ENCODE data around the gene GRPEL1. TPM values are rescaled to one million over a fixed set of nuclear protein-coding genes. Genes with fewer than 3 reads are reported as not detected.

The GRPEL1 gene
- total RNA-seq, 1 experiment from 2014 or later = 78.2 TPM

GRCh38 chr4:7077371-7077770 is 9.5 kb upstream of the GRPEL1 start:
- TF ChIP-seq CTCF (conservative IDR thresholded peaks at IDR 0.05; ENCODE audit: low read depth, low read length) (no peak), EZH2 (IDR thresholded peaks at IDR 0.05; ENCODE audit: borderline replicate concordance, low read depth, low read length, poor library complexity, severe bottlenecking) (no peak)
- intact Hi-C loops (cut with micrococcal nuclease; ENCODE audit: unreplicated experiment) = loop anchor here (10.0 kb wide), 1 partner anchor 173 kb away; the partner anchor contains the start of gene TBC1D14
- Histone ChIP-seq H3K4me3 (ENCODE audit: low read depth, low read length, poor library complexity, severe bottlenecking) (no peak overlapping the region), H3K27ac (ENCODE audit: low read depth, low read length, poor library complexity, severe bottlenecking) (no peak overlapping the region), H3K36me3 (ENCODE audit: insufficient read depth, low read length, poor library complexity, severe bottlenecking) (no peaks in the 10 kb centered on the region), H3K4me1 (ENCODE audit: insufficient read depth, low read length, poor library complexity, severe bottlenecking) (no peaks in the 10 kb centered on the region), H3K9me3 (ENCODE audit: low read depth, low read length, poor library complexity, severe bottlenecking) (no peaks in the 10 kb centered on the region), H3K27me3 (replicated peaks; ENCODE audit: insufficient read depth, low read depth, low read length, poor library complexity) (no peaks in the 10 kb centered on the region)
- DNase-seq (ENCODE audit: low spot score) = no peak
- no TSS peak for BruUV-seq (replicated peaks)
- ChIA-PET POLR2A (ENCODE audit: low non-redundant PET) (no interaction called here), CTCF (no interaction called here)

- intact Hi-C loops (cut with micrococcal nuclease; ENCODE audit: unreplicated experiment) = loop anchor here (10.0 kb wide), 1 partner anchor 172 kb away; the partner anchor contains the start of gene TBC1D14
- H3K4me1 ChIP-seq (ENCODE audit: insufficient read depth, low read length, poor library complexity, severe bottlenecking) = no peaks in the 10 kb centered on the region
- TF ChIP-seq CTCF (conservative IDR thresholded peaks at IDR 0.05; ENCODE audit: low read depth, low read length) = no peak
- no peak for TF ChIP-seq EZH2 (IDR thresholded peaks at IDR 0.05; ENCODE audit: borderline replicate concordance, low read depth, low read length, poor library complexity, severe bottlenecking)
- no TSS peak for BruUV-seq (replicated peaks)
- H3K27ac ChIP-seq (ENCODE audit: low read depth, low read length, poor library complexity, severe bottlenecking) = no peak overlapping the region
- ChIA-PET POLR2A (ENCODE audit: low non-redundant PET) (no interaction called here), CTCF (no interaction called here)
- no peaks in the 10 kb centered on the region for H3K9me3 ChIP-seq (ENCODE audit: low read depth, low read length, poor library complexity, severe bottlenecking)
- DNase-seq (ENCODE audit: low spot score) = no peak
- no peak overlapping the region for H3K4me3 ChIP-seq (ENCODE audit: low read depth, low read length, poor library complexity, severe bottlenecking)
- H3K27me3 ChIP-seq (replicated peaks; ENCODE audit: insufficient read depth, low read depth, low read length, poor library complexity) = no peaks in the 10 kb centered on the region
- no peaks in the 10 kb centered on the region for H3K36me3 ChIP-seq (ENCODE audit: insufficient read depth, low read length, poor library complexity, severe bottlenecking)
Observed at GRCh38 chr4:7076696-7077082, 8.8 kb upstream of the GRPEL1 start.

GRCh38 chr4:7075962-7076695 is 8.3 kb upstream of the GRPEL1 start:
- Histone ChIP-seq H3K36me3 (ENCODE audit: insufficient read depth, low read length, poor library complexity, severe bottlenecking) (no peaks in the 10 kb centered on the region), H3K4me3 (ENCODE audit: low read depth, low read length, poor library complexity, severe bottlenecking) (no peak overlapping the region), H3K27me3 (replicated peaks; ENCODE audit: insufficient read depth, low read depth, low read length, poor library complexity) (no peaks in the 10 kb centered on the region), H3K9me3 (ENCODE audit: low read depth, low read length, poor library complexity, severe bottlenecking) (no peaks in the 10 kb centered on the region), H3K27ac (ENCODE audit: low read depth, low read length, poor library complexity, severe bottlenecking) (no peak overlapping the region), H3K4me1 (ENCODE audit: insufficient read depth, low read length, poor library complexity, severe bottlenecking) (no peaks in the 10 kb centered on the region)
- POLR2A ChIA-PET (ENCODE audit: low non-redundant PET) = no interaction called here
- no peak for DNase-seq (ENCODE audit: low spot score)
- BruUV-seq (replicated peaks) = no TSS peak
- intact Hi-C loops (cut with micrococcal nuclease; ENCODE audit: unreplicated experiment) = loop anchor here (10.0 kb wide), 1 partner anchor 171 kb away; the partner anchor contains the start of gene TBC1D14
- CTCF ChIA-PET = no interaction called here
- no peak for TF ChIP-seq CTCF (conservative IDR thresholded peaks at IDR 0.05; ENCODE audit: low read depth, low read length)
- no peak for TF ChIP-seq EZH2 (IDR thresholded peaks at IDR 0.05; ENCODE audit: borderline replicate concordance, low read depth, low read length, poor library complexity, severe bottlenecking)
